GM06990 (cell line): ENCODE data around the gene AGBL4.

Experiments
- DNase-seq: peaks from one replicate; pipeline ENCODE4 v3.0.0-alpha.2; 2011; ENCODE audit not compliant: insufficient read length; ENCODE audit errors: extremely low read depth
- H3K27me3 ChIP-seq: replicated peaks from 2 replicates; pipeline ENCODE4 v1.6.0; 2011; ENCODE audit warnings: low read length; ENCODE audit not compliant: control insufficient read depth, insufficient read depth
- H3K36me3 ChIP-seq: 2 replicates; pipeline ENCODE4 v1.5.1; 2011; ENCODE audit warnings: low read length; ENCODE audit not compliant: control insufficient read depth, insufficient read depth
- H3K4me3 ChIP-seq: replicated peaks from 2 replicates; pipeline ENCODE4 v1.5.1; 2011; ENCODE audit warnings: low read depth, mild to moderate bottlenecking, control low read depth, low read length
- TF ChIP-seq, protein P1 (sequence below): IDR thresholded peaks from 2 replicates; pipeline ENCODE4 v1.5.1; 2011; ENCODE audit warnings: low read length, control low read depth, mild to moderate bottlenecking, inconsistent platforms; ENCODE audit not compliant: insufficient read depth, poor library complexity, severe bottlenecking

AGBL4 gene

DNA sequence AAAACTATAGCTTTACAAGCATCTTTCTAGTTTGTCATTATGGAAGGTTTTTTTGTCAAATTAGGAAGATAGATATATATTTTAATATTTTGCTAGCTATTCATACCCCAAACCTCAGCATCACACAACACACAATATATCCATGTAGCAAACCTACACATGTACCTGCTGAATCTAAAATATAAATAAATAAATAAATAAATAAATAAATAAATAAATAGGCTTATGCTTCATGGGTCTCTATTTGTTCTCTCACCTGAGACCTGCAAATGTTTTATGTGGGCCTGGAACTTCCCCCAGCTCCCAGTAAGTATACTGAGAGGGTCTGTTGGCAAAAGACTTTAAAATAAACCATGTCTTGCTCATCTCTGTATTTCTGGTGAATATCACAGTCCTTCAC lies 1099.7 kb downstream of the AGBL4 start:
- H3K27me3 ChIP-seq, result no peaks in the 10 kb centered on the region
- no peaks in the 10 kb centered on the region for H3K36me3 ChIP-seq
- DNase-seq, result no peak
- H3K4me3 ChIP-seq, result no peak overlapping the region
- TF ChIP-seq, protein P1, sequence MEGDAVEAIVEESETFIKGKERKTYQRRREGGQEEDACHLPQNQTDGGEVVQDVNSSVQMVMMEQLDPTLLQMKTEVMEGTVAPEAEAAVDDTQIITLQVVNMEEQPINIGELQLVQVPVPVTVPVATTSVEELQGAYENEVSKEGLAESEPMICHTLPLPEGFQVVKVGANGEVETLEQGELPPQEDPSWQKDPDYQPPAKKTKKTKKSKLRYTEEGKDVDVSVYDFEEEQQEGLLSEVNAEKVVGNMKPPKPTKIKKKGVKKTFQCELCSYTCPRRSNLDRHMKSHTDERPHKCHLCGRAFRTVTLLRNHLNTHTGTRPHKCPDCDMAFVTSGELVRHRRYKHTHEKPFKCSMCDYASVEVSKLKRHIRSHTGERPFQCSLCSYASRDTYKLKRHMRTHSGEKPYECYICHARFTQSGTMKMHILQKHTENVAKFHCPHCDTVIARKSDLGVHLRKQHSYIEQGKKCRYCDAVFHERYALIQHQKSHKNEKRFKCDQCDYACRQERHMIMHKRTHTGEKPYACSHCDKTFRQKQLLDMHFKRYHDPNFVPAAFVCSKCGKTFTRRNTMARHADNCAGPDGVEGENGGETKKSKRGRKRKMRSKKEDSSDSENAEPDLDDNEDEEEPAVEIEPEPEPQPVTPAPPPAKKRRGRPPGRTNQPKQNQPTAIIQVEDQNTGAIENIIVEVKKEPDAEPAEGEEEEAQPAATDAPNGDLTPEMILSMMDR, result no peak

GRCh38 chr1:48923116-48923515 lies 1100.6 kb downstream of the AGBL4 start:
- TF ChIP-seq, protein P1, result no peak
- DNase-seq, result no peak
- no peak overlapping the region for H3K4me3 ChIP-seq
- no peaks in the 10 kb centered on the region for H3K36me3 ChIP-seq
- H3K27me3 ChIP-seq, result no peaks in the 10 kb centered on the region

- no peaks in the 10 kb centered on the region for H3K36me3 ChIP-seq
- H3K4me3 ChIP-seq, result no peak overlapping the region
- no peak for DNase-seq
- TF ChIP-seq, protein P1, result no peak
- no peaks in the 10 kb centered on the region for H3K27me3 ChIP-seq
Observed at GRCh38 chr1:48920851-48921250, 1102.9 kb downstream of the AGBL4 start.

GRCh38 chr1:48917901-48918603 lies 1105.7 kb downstream of the AGBL4 start:
- no peak overlapping the region for H3K4me3 ChIP-seq
- TF ChIP-seq, protein P1, result no peak
- DNase-seq, result no peak
- no peaks in the 10 kb centered on the region for H3K36me3 ChIP-seq
- H3K27me3 ChIP-seq, result no peaks in the 10 kb centered on the region

DNA sequence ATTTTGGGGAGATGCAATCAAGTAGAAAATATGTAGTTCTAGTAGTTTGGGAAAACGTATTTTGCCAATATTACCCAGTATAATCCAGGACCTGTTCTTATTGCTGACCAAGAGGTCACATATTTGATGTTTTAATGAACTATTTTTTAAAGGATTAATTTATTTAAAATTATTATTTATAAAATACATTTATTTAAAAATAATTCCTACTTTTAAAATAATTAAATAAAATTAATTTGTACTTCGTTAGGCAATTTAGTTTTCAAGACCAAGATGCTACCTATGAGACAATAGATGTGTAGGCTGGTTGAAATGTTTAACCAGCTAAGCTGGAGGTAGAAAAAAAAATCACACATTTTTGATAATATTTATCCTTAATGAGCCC lies 1106.7 kb downstream of the AGBL4 start:
- TF ChIP-seq, protein P1, result no peak
- Histone ChIP-seq H3K4me3 (no peak overlapping the region), H3K36me3 (no peaks in the 10 kb centered on the region), H3K27me3 (no peaks in the 10 kb centered on the region)
- no peak for DNase-seq
